Measurements from ENCODE around the gene LZTS2.
A peak's percentile ranks its signal among the peaks of the same experiment; 100 is the strongest.

The LZTS2 gene

GRCh38 chr10:101046332-101047238 is 47.0 kb downstream of the LZTS2 start (continued):
- TF ChIP-seq ZNF335 (tag by site-specific recombination; conservative IDR thresholded peaks at IDR 0.05) = peak; percentile 81
- TF ChIP-seq GLIS1 (tag by site-specific recombination; IDR thresholded peaks at IDR 0.05) = peak; percentile 26; the same call in 1 of the 2 replicates
- TF ChIP-seq ZNF394 (tag by site-specific recombination; IDR thresholded peaks at IDR 0.05; ENCODE audit: borderline replicate concordance) = no peak
- no peak for TF ChIP-seq ZNF514 (tag by site-specific recombination; IDR thresholded peaks at IDR 0.05)
- TF ChIP-seq ZNF202 (tag by site-specific recombination; IDR thresholded peaks at IDR 0.05; ENCODE audit: borderline replicate concordance) = no peak
- no peak for TF ChIP-seq ZNF423 (tag by site-specific recombination; IDR thresholded peaks at IDR 0.05)
- no peak for TF ChIP-seq ZNF510 (tag by site-specific recombination; IDR thresholded peaks at IDR 0.05; ENCODE audit: insufficient replicate concordance)
- TF ChIP-seq ZNF571 (tag by site-specific recombination; IDR thresholded peaks at IDR 0.05) = no peak
- no peak for TF ChIP-seq ZFP69B (tag by site-specific recombination; IDR thresholded peaks at IDR 0.05)
- TF ChIP-seq SCRT2 (tag by site-specific recombination; IDR thresholded peaks at IDR 0.05) = no peak
- TF ChIP-seq ZNF692 (tag by site-specific recombination; IDR thresholded peaks at IDR 0.05) = 0 out of 2 replicates have a peak, but pooled peaks have one; percentile 12
- TF ChIP-seq ZNF707 (tag by site-specific recombination; IDR thresholded peaks at IDR 0.05) = no peak
- TF ChIP-seq IKZF3 (tag by site-specific recombination; IDR thresholded peaks at IDR 0.05) = peak; percentile 70; the same call in 1 of the 2 replicates
- TF ChIP-seq ZNF223 (tag by site-specific recombination; IDR thresholded peaks at IDR 0.05) = peak; percentile 94
- no peak for TF ChIP-seq ZBTB8A (tag by site-specific recombination; IDR thresholded peaks at IDR 0.05)
- no peak for TF ChIP-seq ZBTB1 (tag by site-specific recombination; IDR thresholded peaks at IDR 0.05)
- no peak for TF ChIP-seq ZBTB10 (tag by site-specific recombination; IDR thresholded peaks at IDR 0.05)
- TF ChIP-seq ZNF366 (tag by site-specific recombination; conservative IDR thresholded peaks at IDR 0.05) = peak; percentile 79
- TF ChIP-seq ZNF2 (tag by site-specific recombination; IDR thresholded peaks at IDR 0.05) = 0 out of 2 replicates have a peak, but pooled peaks have one; percentile 41
- TF ChIP-seq ZFP37 (tag by site-specific recombination; IDR thresholded peaks at IDR 0.05) = no peak
- no peak for TF ChIP-seq ZNF561 (tag by site-specific recombination; IDR thresholded peaks at IDR 0.05; ENCODE audit: borderline replicate concordance)
- TF ChIP-seq, protein P1, sequence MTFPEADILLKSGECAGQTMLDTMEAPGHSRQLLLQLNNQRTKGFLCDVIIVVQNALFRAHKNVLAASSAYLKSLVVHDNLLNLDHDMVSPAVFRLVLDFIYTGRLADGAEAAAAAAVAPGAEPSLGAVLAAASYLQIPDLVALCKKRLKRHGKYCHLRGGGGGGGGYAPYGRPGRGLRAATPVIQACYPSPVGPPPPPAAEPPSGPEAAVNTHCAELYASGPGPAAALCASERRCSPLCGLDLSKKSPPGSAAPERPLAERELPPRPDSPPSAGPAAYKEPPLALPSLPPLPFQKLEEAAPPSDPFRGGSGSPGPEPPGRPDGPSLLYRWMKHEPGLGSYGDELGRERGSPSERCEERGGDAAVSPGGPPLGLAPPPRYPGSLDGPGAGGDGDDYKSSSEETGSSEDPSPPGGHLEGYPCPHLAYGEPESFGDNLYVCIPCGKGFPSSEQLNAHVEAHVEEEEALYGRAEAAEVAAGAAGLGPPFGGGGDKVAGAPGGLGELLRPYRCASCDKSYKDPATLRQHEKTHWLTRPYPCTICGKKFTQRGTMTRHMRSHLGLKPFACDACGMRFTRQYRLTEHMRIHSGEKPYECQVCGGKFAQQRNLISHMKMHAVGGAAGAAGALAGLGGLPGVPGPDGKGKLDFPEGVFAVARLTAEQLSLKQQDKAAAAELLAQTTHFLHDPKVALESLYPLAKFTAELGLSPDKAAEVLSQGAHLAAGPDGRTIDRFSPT (tag by site-specific recombination; IDR thresholded peaks at IDR 0.05) = no peak
- TF ChIP-seq ZSCAN16 (tag by site-specific recombination; IDR thresholded peaks at IDR 0.05) = no peak
- no peak for TF ChIP-seq ZNF658 (tag by site-specific recombination; IDR thresholded peaks at IDR 0.05)
- TF ChIP-seq PATZ1 (tag by site-specific recombination; IDR thresholded peaks at IDR 0.05) = 0 out of 2 replicates have a peak, but pooled peaks have one; percentile 23
